ENCODE data around the gene TATDN3. TPM values are rescaled to one million over a fixed set of nuclear protein-coding genes. Genes with fewer than 3 reads are reported as not detected.

The TATDN3 gene
- total and polyA plus RNA-seq, 9 of the 15 experiments (the other 6 are each of a cell fraction or from before 2014, with no cell fraction given) = 18.3 to 79.9 (median 28.2) TPM

DNA sequence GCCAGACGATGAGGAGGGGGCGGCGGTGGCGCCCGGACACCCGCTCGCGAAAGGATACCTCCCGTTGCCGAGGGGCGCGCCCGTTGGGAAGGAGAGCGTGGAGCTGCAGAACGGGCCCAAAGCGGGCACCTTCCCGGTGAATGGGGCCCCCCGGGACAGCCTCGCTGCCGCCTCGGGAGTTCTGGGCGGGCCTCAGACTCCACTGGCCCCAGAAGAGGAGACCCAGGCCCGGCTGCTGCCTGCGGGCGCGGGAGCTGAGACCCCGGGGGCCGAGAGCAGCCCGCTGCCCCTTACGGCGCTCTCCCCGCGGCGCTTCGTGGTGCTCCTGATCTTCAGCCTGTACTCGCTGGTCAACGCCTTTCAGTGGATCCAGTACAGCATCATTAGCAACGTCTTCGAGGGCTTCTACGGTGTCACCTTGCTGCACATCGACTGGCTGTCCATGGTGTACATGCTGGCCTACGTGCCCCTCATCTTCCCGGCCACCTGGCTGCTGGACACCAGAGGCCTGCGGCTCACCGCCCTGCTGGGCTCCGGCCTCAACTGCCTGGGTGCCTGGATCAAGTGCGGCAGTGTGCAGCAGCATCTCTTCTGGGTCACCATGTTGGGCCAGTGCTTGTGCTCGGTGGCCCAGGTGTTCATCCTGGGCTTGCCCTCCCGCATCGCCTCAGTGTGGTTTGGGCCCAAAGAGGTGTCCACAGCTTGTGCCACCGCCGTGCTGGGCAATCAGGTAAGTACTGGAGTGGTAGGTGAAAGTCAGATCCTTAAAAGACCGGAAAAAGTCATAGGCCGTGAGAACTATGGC lies 67.0 kb downstream of the TATDN3 start (continued):
- TF ChIP-seq, protein P1, sequence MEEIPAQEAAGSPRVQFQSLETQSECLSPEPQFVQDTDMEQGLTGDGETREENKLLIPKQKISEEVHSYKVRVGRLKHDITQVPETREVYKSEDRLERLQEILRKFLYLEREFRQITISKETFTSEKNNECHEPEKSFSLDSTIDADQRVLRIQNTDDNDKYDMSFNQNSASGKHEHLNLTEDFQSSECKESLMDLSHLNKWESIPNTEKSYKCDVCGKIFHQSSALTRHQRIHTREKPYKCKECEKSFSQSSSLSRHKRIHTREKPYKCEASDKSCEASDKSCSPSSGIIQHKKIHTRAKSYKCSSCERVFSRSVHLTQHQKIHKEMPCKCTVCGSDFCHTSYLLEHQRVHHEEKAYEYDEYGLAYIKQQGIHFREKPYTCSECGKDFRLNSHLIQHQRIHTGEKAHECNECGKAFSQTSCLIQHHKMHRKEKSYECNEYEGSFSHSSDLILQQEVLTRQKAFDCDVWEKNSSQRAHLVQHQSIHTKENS (CRISPR knock-in tag; IDR thresholded peaks at IDR 0.05) = no peak
- TF ChIP-seq, protein P2, sequence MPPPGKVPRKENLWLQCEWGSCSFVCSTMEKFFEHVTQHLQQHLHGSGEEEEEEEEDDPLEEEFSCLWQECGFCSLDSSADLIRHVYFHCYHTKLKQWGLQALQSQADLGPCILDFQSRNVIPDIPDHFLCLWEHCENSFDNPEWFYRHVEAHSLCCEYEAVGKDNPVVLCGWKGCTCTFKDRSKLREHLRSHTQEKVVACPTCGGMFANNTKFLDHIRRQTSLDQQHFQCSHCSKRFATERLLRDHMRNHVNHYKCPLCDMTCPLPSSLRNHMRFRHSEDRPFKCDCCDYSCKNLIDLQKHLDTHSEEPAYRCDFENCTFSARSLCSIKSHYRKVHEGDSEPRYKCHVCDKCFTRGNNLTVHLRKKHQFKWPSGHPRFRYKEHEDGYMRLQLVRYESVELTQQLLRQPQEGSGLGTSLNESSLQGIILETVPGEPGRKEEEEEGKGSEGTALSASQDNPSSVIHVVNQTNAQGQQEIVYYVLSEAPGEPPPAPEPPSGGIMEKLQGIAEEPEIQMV (tag; conservative IDR thresholded peaks at IDR 0.05; ENCODE audit: low read depth) = no peak
- TF ChIP-seq KDM1A (IDR thresholded peaks at IDR 0.05) (no peak), ZBTB17 (CRISPR knock-in tag; IDR thresholded peaks at IDR 0.05) (peak; percentile 58; the same call in 1 of the 2 replicates), SAFB (IDR thresholded peaks at IDR 0.05; ENCODE audit: borderline replicate concordance, low read depth, low read length) (no peak), RFX1 (IDR thresholded peaks at IDR 0.05) (no peak), CXXC5 (CRISPR knock-in tag; IDR thresholded peaks at IDR 0.05) (no peak), RBM25 (IDR thresholded peaks at IDR 0.05; ENCODE audit: low read depth, low read length, severe bottlenecking) (no peak), HNRNPK (IDR thresholded peaks at IDR 0.05; ENCODE audit: low read depth, low read length, poor library complexity, severe bottlenecking) (no peak), ZNF311 (CRISPR knock-in tag; IDR thresholded peaks at IDR 0.05) (no peak), ZNF79 (CRISPR knock-in tag; IDR thresholded peaks at IDR 0.05; ENCODE audit: low read depth) (no peak), RBM14 (IDR thresholded peaks at IDR 0.05; ENCODE audit: borderline replicate concordance, insufficient read depth, low read depth, low read length) (0 out of 2 replicates have a peak, but pooled peaks have one; percentile 45)
- TF ChIP-seq, protein P3, sequence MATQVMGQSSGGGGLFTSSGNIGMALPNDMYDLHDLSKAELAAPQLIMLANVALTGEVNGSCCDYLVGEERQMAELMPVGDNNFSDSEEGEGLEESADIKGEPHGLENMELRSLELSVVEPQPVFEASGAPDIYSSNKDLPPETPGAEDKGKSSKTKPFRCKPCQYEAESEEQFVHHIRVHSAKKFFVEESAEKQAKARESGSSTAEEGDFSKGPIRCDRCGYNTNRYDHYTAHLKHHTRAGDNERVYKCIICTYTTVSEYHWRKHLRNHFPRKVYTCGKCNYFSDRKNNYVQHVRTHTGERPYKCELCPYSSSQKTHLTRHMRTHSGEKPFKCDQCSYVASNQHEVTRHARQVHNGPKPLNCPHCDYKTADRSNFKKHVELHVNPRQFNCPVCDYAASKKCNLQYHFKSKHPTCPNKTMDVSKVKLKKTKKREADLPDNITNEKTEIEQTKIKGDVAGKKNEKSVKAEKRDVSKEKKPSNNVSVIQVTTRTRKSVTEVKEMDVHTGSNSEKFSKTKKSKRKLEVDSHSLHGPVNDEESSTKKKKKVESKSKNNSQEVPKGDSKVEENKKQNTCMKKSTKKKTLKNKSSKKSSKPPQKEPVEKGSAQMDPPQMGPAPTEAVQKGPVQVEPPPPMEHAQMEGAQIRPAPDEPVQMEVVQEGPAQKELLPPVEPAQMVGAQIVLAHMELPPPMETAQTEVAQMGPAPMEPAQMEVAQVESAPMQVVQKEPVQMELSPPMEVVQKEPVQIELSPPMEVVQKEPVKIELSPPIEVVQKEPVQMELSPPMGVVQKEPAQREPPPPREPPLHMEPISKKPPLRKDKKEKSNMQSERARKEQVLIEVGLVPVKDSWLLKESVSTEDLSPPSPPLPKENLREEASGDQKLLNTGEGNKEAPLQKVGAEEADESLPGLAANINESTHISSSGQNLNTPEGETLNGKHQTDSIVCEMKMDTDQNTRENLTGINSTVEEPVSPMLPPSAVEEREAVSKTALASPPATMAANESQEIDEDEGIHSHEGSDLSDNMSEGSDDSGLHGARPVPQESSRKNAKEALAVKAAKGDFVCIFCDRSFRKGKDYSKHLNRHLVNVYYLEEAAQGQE (IDR thresholded peaks at IDR 0.05; ENCODE audit: borderline replicate concordance) = no peak
- TF ChIP-seq, protein P3 (CRISPR knock-in tag; IDR thresholded peaks at IDR 0.05; ENCODE audit: low read depth) = 0 out of 2 replicates have a peak, but pooled peaks have one; percentile 26
- TF ChIP-seq, protein P4, sequence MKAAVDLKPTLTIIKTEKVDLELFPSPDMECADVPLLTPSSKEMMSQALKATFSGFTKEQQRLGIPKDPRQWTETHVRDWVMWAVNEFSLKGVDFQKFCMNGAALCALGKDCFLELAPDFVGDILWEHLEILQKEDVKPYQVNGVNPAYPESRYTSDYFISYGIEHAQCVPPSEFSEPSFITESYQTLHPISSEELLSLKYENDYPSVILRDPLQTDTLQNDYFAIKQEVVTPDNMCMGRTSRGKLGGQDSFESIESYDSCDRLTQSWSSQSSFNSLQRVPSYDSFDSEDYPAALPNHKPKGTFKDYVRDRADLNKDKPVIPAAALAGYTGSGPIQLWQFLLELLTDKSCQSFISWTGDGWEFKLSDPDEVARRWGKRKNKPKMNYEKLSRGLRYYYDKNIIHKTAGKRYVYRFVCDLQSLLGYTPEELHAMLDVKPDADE (conservative IDR thresholded peaks at IDR 0.05; ENCODE audit: control insufficient read depth, low read depth, low read length) = no peak; the same call in 1 of the 2 replicates
